ENCODE measurements around the gene BICC1.

- TF ChIP-seq, protein P1, sequence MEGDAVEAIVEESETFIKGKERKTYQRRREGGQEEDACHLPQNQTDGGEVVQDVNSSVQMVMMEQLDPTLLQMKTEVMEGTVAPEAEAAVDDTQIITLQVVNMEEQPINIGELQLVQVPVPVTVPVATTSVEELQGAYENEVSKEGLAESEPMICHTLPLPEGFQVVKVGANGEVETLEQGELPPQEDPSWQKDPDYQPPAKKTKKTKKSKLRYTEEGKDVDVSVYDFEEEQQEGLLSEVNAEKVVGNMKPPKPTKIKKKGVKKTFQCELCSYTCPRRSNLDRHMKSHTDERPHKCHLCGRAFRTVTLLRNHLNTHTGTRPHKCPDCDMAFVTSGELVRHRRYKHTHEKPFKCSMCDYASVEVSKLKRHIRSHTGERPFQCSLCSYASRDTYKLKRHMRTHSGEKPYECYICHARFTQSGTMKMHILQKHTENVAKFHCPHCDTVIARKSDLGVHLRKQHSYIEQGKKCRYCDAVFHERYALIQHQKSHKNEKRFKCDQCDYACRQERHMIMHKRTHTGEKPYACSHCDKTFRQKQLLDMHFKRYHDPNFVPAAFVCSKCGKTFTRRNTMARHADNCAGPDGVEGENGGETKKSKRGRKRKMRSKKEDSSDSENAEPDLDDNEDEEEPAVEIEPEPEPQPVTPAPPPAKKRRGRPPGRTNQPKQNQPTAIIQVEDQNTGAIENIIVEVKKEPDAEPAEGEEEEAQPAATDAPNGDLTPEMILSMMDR (IDR thresholded peaks at IDR 0.05; ENCODE audit: low read depth, low read length) = no peak
- TF ChIP-seq POLR2A (IDR thresholded peaks at IDR 0.05; ENCODE audit: extremely low read depth, insufficient read length) = no peak
- no peak for TF ChIP-seq MAX (IDR thresholded peaks at IDR 0.05; ENCODE audit: low read depth, low read length)
- no peak for TF ChIP-seq MYC (IDR thresholded peaks at IDR 0.05; ENCODE audit: low read depth, low read length)
These were observed 294.4 kb downstream of the BICC1 start for GRCh38 chr10:58806970-58807628.
